Measurements from ENCODE around the gene RRP36. TPM values are rescaled to one million over a fixed set of nuclear protein-coding genes. Genes with fewer than 3 reads are reported as not detected.

Gene RRP36
- total and polyA plus RNA-seq, 5 donors from 2014 or later, result 33.3 to 82.2 (median 68.4) TPM

- peaks cover 0 to 5% (median 1%) of the 10 kb centered on the region in 4 donors for H3K4me1 Mint-ChIP-seq
Measured at GRCh38 chr6:43033496-43034189, 12.2 kb downstream of the RRP36 start.

GRCh38 chr6:43034190-43034525 lies 12.7 kb downstream of the RRP36 start:
- peaks cover 39% of the 10 kb centered on the region for H3K36me3 ChIP-seq (ENCODE audit: control insufficient read depth, insufficient read depth, low read length)
- peak overlapping the region in 2 of 3 donors; percentile 48 to 59 for H3K27ac Mint-ChIP-seq

More at GRCh38 chr6:43033496-43034189, 12.2 kb downstream of the RRP36 start:
- no peaks in the 10 kb centered on the region for H3K9me3 ChIP-seq (ENCODE audit: control insufficient read depth in 2 of 2, low read length in 2 of 2)
- no peak for ATAC-seq (ENCODE audit: low read depth in 2 of 2)
- Mint-ChIP-seq H3K27me3 (no peaks in the 10 kb centered on the region), H3K27ac (peak overlapping the region; percentile 18 to 59 (median 35)), H3K4me3 (no peak overlapping the region), H3K36me3 (peaks cover 36% of the 10 kb centered on the region), H3K9me3 (no peaks in the 10 kb centered on the region)
- no peak for DNase-seq
- H3K4me3 ChIP-seq (ENCODE audit: low read depth, low read length), result no peak overlapping the region
- H3K27ac ChIP-seq (ENCODE audit: insufficient read depth, low read length, poor library complexity, severe bottlenecking), result no peak overlapping the region
- H3K4me1 ChIP-seq (ENCODE audit: control insufficient read depth, insufficient read depth, low read length, poor library complexity, severe bottlenecking), result no peaks in the 10 kb centered on the region
- peaks cover 40% of the 10 kb centered on the region for H3K36me3 ChIP-seq (ENCODE audit: control insufficient read depth, insufficient read depth, low read length)
- no peaks in the 10 kb centered on the region for H3K27me3 ChIP-seq (ENCODE audit: control insufficient read depth, insufficient read depth, low read length)

GRCh38 chr6:43035495-43036194 lies 14.2 kb downstream of the RRP36 start:
- no peak for DNase-seq

More at GRCh38 chr6:43034190-43034525, 12.7 kb downstream of the RRP36 start:
- DNase-seq (no peak), ATAC-seq (ENCODE audit: low read depth in 2 of 2) (no peak)
- H3K27me3 Mint-ChIP-seq, result no peaks in the 10 kb centered on the region
- Histone ChIP-seq H3K9me3 (ENCODE audit: control insufficient read depth in 2 of 2, low read length in 2 of 2) (no peaks in the 10 kb centered on the region), H3K27ac (ENCODE audit: insufficient read depth, low read length, poor library complexity, severe bottlenecking) (no peak overlapping the region), H3K27me3 (ENCODE audit: control insufficient read depth, insufficient read depth, low read length) (no peaks in the 10 kb centered on the region), H3K4me1 (ENCODE audit: control insufficient read depth, insufficient read depth, low read length, poor library complexity, severe bottlenecking) (no peaks in the 10 kb centered on the region), H3K4me3 (ENCODE audit: low read depth, low read length) (no peak overlapping the region)
- H3K4me1 Mint-ChIP-seq, result peaks cover 0 to 5% (median 1%) of the 10 kb centered on the region in 4 donors
- H3K9me3 Mint-ChIP-seq, result no peaks in the 10 kb centered on the region
- peaks cover 39% of the 10 kb centered on the region for H3K36me3 Mint-ChIP-seq
- H3K4me3 Mint-ChIP-seq, result no peak overlapping the region

GRCh38 chr6:43036712-43037111 lies 15.3 kb downstream of the RRP36 start:
- Mint-ChIP-seq H3K9me3 (no peaks in the 10 kb centered on the region), H3K4me3 (no peak overlapping the region), H3K4me1 (peaks cover 0 to 5% (median 1%) of the 10 kb centered on the region in 4 donors), H3K27me3 (no peaks in the 10 kb centered on the region), H3K36me3 (peaks cover 36% of the 10 kb centered on the region), H3K27ac (no peak overlapping the region)
- Histone ChIP-seq H3K36me3 (ENCODE audit: control insufficient read depth, insufficient read depth, low read length) (peaks cover 35% of the 10 kb centered on the region), H3K27me3 (ENCODE audit: control insufficient read depth, insufficient read depth, low read length) (no peaks in the 10 kb centered on the region), H3K27ac (ENCODE audit: insufficient read depth, low read length, poor library complexity, severe bottlenecking) (no peak overlapping the region), H3K4me1 (ENCODE audit: control insufficient read depth, insufficient read depth, low read length, poor library complexity, severe bottlenecking) (no peaks in the 10 kb centered on the region), H3K9me3 (ENCODE audit: control insufficient read depth in 2 of 2, low read length in 2 of 2) (no peaks in the 10 kb centered on the region), H3K4me3 (ENCODE audit: low read depth, low read length) (no peak overlapping the region)
- DNase-seq (no peak), ATAC-seq (ENCODE audit: low read depth in 2 of 2) (no peak)

More at GRCh38 chr6:43035495-43036194, 14.2 kb downstream of the RRP36 start:
- Histone ChIP-seq H3K27ac (ENCODE audit: insufficient read depth, low read length, poor library complexity, severe bottlenecking) (no peak overlapping the region), H3K9me3 (ENCODE audit: control insufficient read depth in 2 of 2, low read length in 2 of 2) (no peaks in the 10 kb centered on the region), H3K4me1 (ENCODE audit: control insufficient read depth, insufficient read depth, low read length, poor library complexity, severe bottlenecking) (no peaks in the 10 kb centered on the region), H3K36me3 (ENCODE audit: control insufficient read depth, insufficient read depth, low read length) (peaks cover 36% of the 10 kb centered on the region), H3K4me3 (ENCODE audit: low read depth, low read length) (no peak overlapping the region), H3K27me3 (ENCODE audit: control insufficient read depth, insufficient read depth, low read length) (no peaks in the 10 kb centered on the region)
- Mint-ChIP-seq H3K36me3 (peaks cover 34% of the 10 kb centered on the region), H3K27me3 (no peaks in the 10 kb centered on the region), H3K4me3 (no peak overlapping the region), H3K4me1 (peaks cover 0 to 5% (median 1%) of the 10 kb centered on the region in 4 donors), H3K9me3 (no peaks in the 10 kb centered on the region), H3K27ac (no peak overlapping the region)
- ATAC-seq (ENCODE audit: low read depth in 2 of 2), result no peak

- DNase-seq (no peak), ATAC-seq (ENCODE audit: low read depth in 2 of 2) (no peak)
- peak overlapping the region in 1 of 3 donors; percentile 86 for H3K27ac Mint-ChIP-seq
- Histone ChIP-seq H3K36me3 (ENCODE audit: control insufficient read depth, insufficient read depth, low read length) (peaks cover 34% of the 10 kb centered on the region), H3K4me1 (ENCODE audit: control insufficient read depth, insufficient read depth, low read length, poor library complexity, severe bottlenecking) (no peaks in the 10 kb centered on the region), H3K27me3 (ENCODE audit: control insufficient read depth, insufficient read depth, low read length) (no peaks in the 10 kb centered on the region), H3K27ac (ENCODE audit: insufficient read depth, low read length, poor library complexity, severe bottlenecking) (no peak overlapping the region), H3K9me3 (ENCODE audit: control insufficient read depth in 2 of 2, low read length in 2 of 2) (no peaks in the 10 kb centered on the region), H3K4me3 (ENCODE audit: low read depth, low read length) (no peak overlapping the region)
- H3K27me3 Mint-ChIP-seq, result no peaks in the 10 kb centered on the region
- H3K4me3 Mint-ChIP-seq, result no peak overlapping the region
- H3K9me3 Mint-ChIP-seq, result no peaks in the 10 kb centered on the region
- peaks cover 0 to 7% (median 1%) of the 10 kb centered on the region in 4 donors for H3K4me1 Mint-ChIP-seq
- H3K36me3 Mint-ChIP-seq, result peaks cover 35% of the 10 kb centered on the region
Measured at GRCh38 chr6:43037197-43037596, 15.8 kb downstream of the RRP36 start.

GRCh38 chr6:43037706-43038105 lies 16.3 kb downstream of the RRP36 start:
- H3K27ac Mint-ChIP-seq, result peak overlapping the region in 1 of 3 donors; percentile 86

GRCh38 chr6:43038727-43039126 lies 17.3 kb downstream of the RRP36 start:
- H3K4me3 ChIP-seq (ENCODE audit: low read depth, low read length), result no peak overlapping the region
- ATAC-seq (ENCODE audit: low read depth in 2 of 2) (no peak), DNase-seq (no peak)
- no peak overlapping the region for H3K27ac ChIP-seq (ENCODE audit: insufficient read depth, low read length, poor library complexity, severe bottlenecking)
- peaks cover 29% of the 10 kb centered on the region for H3K36me3 ChIP-seq (ENCODE audit: control insufficient read depth, insufficient read depth, low read length)
- peaks cover 0 to 4% (median 0%) of the 10 kb centered on the region in 4 donors for H3K4me1 Mint-ChIP-seq
- H3K9me3 Mint-ChIP-seq, result no peaks in the 10 kb centered on the region
- no peaks in the 10 kb centered on the region for H3K27me3 ChIP-seq (ENCODE audit: control insufficient read depth, insufficient read depth, low read length)
- no peaks in the 10 kb centered on the region for H3K27me3 Mint-ChIP-seq
- peaks cover 34% of the 10 kb centered on the region for H3K36me3 Mint-ChIP-seq
- H3K27ac Mint-ChIP-seq, result peak overlapping the region in 1 of 3 donors; percentile 25
- H3K9me3 ChIP-seq (ENCODE audit: control insufficient read depth in 2 of 2, low read length in 2 of 2), result no peaks in the 10 kb centered on the region
- H3K4me3 Mint-ChIP-seq, result no peak overlapping the region
- no peaks in the 10 kb centered on the region for H3K4me1 ChIP-seq (ENCODE audit: control insufficient read depth, insufficient read depth, low read length, poor library complexity, severe bottlenecking)

More at GRCh38 chr6:43037706-43038105, 16.3 kb downstream of the RRP36 start:
- H3K4me3 ChIP-seq (ENCODE audit: low read depth, low read length), result no peak overlapping the region
- Mint-ChIP-seq H3K4me1 (peaks cover 0 to 7% (median 1%) of the 10 kb centered on the region in 4 donors), H3K9me3 (no peaks in the 10 kb centered on the region), H3K36me3 (peaks cover 35% of the 10 kb centered on the region), H3K27me3 (no peaks in the 10 kb centered on the region), H3K4me3 (no peak overlapping the region)
- no peak for DNase-seq
- no peaks in the 10 kb centered on the region for H3K4me1 ChIP-seq (ENCODE audit: control insufficient read depth, insufficient read depth, low read length, poor library complexity, severe bottlenecking)
- H3K27me3 ChIP-seq (ENCODE audit: control insufficient read depth, insufficient read depth, low read length), result no peaks in the 10 kb centered on the region
- ATAC-seq (ENCODE audit: low read depth in 2 of 2), result no peak
- H3K9me3 ChIP-seq (ENCODE audit: control insufficient read depth in 2 of 2, low read length in 2 of 2), result no peaks in the 10 kb centered on the region
- no peak overlapping the region for H3K27ac ChIP-seq (ENCODE audit: insufficient read depth, low read length, poor library complexity, severe bottlenecking)
- H3K36me3 ChIP-seq (ENCODE audit: control insufficient read depth, insufficient read depth, low read length), result peaks cover 34% of the 10 kb centered on the region

Data from CD4-positive, CD25-positive, alpha-beta regulatory T cell (primary cell).